HepG2 (cell line): ENCODE results near the gene HLCS. TPM values are rescaled to one million over a fixed set of nuclear protein-coding genes. Genes with fewer than 3 reads are reported as not detected.

Source experiments
- PAWR ChIP-seq: sonication (generic); formaldehyde crosslinking; IDR thresholded peaks from 2 replicates; pipeline ENCODE4 v1.4.0; 2020; ENCODE audit warnings: missing genetic modification reagents, mild to moderate bottlenecking, borderline replicate concordance
- SSRP1 ChIP-seq: IDR thresholded peaks from 2 replicates; pipeline ENCODE4 v1.6.1; 2016; ENCODE audit warnings: control low read depth
- ZHX2 ChIP-seq, 2 experiments: sonication (generic) in 1 of 2; formaldehyde crosslinking in 1 of 2; IDR thresholded peaks; 2 replicates each; pipeline versions ENCODE4 v1.6.1 to v1.9.0; 2014 to 2022; ENCODE audit warnings: antibody characterized with exemption in 1 of 2, borderline replicate concordance in 1 of 2, inconsistent platforms in 1 of 2, low read depth in 1 of 2, missing genetic modification reagents in 1 of 2
- ZNF207 ChIP-seq: fragments of 450-650 bp; IDR thresholded peaks from 2 replicates; pipeline ENCODE4 v1.6.1; 2016; ENCODE audit warnings: antibody characterized with exemption, borderline replicate concordance
- polyA plus RNA-seq, 8 experiments: library from polyadenylated mRNA; depleted of rRNA in 3 of 8; stranded (reverse) in 7 of 8; unstranded in 1 of 8; fragments of >200 nt; fragmentation: Illumina TruSeq in 4 of 8; extraction: Trizol in 4 of 8; gene quantifications; 2 replicates each; pipeline versions ENCODE4 v1.2.1 to v1.2.3, GENCODE V29; 2011 to 2016; ENCODE audit warnings: low read depth in 4 of 8, missing spikeins in 1 of 8, mixed read lengths in 1 of 8; ENCODE audit not compliant: insufficient read depth in 1 of 8
- total RNA-seq, 5 experiments: library from RNA; depleted of rRNA; stranded (reverse); fragments of >200 nt; fragmentation: Illumina TruSeq; extraction: Trizol; gene quantifications; 2 replicates each; pipeline ENCODE4 v1.2.3, GENCODE V29; 2016; ENCODE audit warnings: low read depth in 1 of 5
- TF ChIP-seq, protein P1 (sequence below): sonication (generic); formaldehyde crosslinking; IDR thresholded peaks from 2 replicates; pipeline ENCODE4 v1.4.0; 2020; ENCODE audit warnings: missing genetic modification reagents
- TF ChIP-seq, protein P2 (sequence below): sonication (generic); formaldehyde crosslinking; IDR thresholded peaks from 2 replicates; pipeline ENCODE4 v1.4.0; 2020; ENCODE audit warnings: missing genetic modification reagents, borderline replicate concordance
- TF ChIP-seq, protein P3 (sequence below): IDR thresholded peaks from 2 replicates; pipeline ENCODE4 v1.6.1; 2016; ENCODE audit warnings: missing compliant biosample characterization, missing genetic modification reagents, borderline replicate concordance

The HLCS gene
- total and polyA plus RNA-seq, 2 of the 13 experiments (the other 11 are each of a cell fraction or from before 2014, with no cell fraction given) = 7.9 to 12.3 TPM

GRCh38 chr21:36859744-36860501, 106.5 kb downstream of the HLCS start (continued):
- TF ChIP-seq ZHX2 (IDR thresholded peaks at IDR 0.05; ENCODE audit: low read depth) (no peak), ZHX2 (CRISPR knock-in tag; IDR thresholded peaks at IDR 0.05; ENCODE audit: borderline replicate concordance) (no peak), PAWR (CRISPR knock-in tag) (no peak), ZNF207 (no peak), SSRP1 (CRISPR knock-in tag) (no peak)
- TF ChIP-seq, protein P1, sequence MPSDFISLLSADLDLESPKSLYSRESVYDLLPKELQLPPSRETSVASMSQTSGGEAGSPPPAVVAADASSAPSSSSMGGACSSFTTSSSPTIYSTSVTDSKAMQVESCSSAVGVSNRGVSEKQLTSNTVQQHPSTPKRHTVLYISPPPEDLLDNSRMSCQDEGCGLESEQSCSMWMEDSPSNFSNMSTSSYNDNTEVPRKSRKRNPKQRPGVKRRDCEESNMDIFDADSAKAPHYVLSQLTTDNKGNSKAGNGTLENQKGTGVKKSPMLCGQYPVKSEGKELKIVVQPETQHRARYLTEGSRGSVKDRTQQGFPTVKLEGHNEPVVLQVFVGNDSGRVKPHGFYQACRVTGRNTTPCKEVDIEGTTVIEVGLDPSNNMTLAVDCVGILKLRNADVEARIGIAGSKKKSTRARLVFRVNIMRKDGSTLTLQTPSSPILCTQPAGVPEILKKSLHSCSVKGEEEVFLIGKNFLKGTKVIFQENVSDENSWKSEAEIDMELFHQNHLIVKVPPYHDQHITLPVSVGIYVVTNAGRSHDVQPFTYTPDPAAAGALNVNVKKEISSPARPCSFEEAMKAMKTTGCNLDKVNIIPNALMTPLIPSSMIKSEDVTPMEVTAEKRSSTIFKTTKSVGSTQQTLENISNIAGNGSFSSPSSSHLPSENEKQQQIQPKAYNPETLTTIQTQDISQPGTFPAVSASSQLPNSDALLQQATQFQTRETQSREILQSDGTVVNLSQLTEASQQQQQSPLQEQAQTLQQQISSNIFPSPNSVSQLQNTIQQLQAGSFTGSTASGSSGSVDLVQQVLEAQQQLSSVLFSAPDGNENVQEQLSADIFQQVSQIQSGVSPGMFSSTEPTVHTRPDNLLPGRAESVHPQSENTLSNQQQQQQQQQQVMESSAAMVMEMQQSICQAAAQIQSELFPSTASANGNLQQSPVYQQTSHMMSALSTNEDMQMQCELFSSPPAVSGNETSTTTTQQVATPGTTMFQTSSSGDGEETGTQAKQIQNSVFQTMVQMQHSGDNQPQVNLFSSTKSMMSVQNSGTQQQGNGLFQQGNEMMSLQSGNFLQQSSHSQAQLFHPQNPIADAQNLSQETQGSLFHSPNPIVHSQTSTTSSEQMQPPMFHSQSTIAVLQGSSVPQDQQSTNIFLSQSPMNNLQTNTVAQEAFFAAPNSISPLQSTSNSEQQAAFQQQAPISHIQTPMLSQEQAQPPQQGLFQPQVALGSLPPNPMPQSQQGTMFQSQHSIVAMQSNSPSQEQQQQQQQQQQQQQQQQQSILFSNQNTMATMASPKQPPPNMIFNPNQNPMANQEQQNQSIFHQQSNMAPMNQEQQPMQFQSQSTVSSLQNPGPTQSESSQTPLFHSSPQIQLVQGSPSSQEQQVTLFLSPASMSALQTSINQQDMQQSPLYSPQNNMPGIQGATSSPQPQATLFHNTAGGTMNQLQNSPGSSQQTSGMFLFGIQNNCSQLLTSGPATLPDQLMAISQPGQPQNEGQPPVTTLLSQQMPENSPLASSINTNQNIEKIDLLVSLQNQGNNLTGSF = no peak
- TF ChIP-seq, protein P2, sequence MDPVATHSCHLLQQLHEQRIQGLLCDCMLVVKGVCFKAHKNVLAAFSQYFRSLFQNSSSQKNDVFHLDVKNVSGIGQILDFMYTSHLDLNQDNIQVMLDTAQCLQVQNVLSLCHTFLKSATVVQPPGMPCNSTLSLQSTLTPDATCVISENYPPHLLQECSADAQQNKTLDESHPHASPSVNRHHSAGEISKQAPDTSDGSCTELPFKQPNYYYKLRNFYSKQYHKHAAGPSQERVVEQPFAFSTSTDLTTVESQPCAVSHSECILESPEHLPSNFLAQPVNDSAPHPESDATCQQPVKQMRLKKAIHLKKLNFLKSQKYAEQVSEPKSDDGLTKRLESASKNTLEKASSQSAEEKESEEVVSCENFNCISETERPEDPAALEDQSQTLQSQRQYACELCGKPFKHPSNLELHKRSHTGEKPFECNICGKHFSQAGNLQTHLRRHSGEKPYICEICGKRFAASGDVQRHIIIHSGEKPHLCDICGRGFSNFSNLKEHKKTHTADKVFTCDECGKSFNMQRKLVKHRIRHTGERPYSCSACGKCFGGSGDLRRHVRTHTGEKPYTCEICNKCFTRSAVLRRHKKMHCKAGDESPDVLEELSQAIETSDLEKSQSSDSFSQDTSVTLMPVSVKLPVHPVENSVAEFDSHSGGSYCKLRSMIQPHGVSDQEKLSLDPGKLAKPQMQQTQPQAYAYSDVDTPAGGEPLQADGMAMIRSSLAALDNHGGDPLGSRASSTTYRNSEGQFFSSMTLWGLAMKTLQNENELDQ (CRISPR knock-in tag) = no peak
- TF ChIP-seq, protein P3, sequence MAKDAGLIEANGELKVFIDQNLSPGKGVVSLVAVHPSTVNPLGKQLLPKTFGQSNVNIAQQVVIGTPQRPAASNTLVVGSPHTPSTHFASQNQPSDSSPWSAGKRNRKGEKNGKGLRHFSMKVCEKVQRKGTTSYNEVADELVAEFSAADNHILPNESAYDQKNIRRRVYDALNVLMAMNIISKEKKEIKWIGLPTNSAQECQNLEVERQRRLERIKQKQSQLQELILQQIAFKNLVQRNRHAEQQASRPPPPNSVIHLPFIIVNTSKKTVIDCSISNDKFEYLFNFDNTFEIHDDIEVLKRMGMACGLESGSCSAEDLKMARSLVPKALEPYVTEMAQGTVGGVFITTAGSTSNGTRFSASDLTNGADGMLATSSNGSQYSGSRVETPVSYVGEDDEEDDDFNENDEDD = peak; percentile 19; the same call in 1 of the 2 replicates
